ENCODE data around the gene SLC50A1.
"Not testable (repeated sequence)": the region's sequence is repeated elsewhere in the genome, so short reads cannot be mapped to it uniquely, and the experiment has no call there.

SLC50A1 gene

DNA sequence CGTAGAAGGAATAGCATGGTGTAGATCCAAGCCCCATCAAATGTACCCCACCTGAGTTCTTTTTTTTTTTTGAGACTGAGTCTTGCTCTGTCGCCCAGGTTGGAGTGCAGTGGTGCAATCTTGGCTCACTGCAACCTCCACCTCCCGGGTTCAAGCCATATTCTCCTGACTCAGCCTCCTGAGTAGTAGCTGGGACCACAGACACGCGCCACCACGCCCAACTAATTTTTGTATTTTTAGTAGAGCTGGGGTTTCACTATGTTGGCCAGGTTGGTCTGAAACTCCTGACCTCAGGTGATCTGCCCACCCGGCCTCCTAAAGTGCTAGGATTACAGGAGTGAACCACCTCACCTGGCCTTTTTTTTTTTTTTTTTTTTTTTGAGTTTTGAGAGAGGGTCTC is 17.6 kb upstream of the SLC50A1 start:
- H3K4me3 ChIP-seq (ENCODE audit: low read length); H3K9ac ChIP-seq (ENCODE audit: low read length); DNase-seq (ENCODE audit: low read depth); H3K9me3 ChIP-seq (ENCODE audit: control insufficient read depth, low read length); H3K36me3 ChIP-seq (ENCODE audit: control insufficient read depth, insufficient read depth, low read length, severe bottlenecking); H3K4me1 ChIP-seq (ENCODE audit: control insufficient read depth, insufficient read depth, low read length): not testable (repeated sequence)
- H3K27me3 ChIP-seq (replicated peaks; ENCODE audit: control insufficient read depth, insufficient read depth, low read length) = peaks cover 48% of the 10 kb centered on the region

DNA sequence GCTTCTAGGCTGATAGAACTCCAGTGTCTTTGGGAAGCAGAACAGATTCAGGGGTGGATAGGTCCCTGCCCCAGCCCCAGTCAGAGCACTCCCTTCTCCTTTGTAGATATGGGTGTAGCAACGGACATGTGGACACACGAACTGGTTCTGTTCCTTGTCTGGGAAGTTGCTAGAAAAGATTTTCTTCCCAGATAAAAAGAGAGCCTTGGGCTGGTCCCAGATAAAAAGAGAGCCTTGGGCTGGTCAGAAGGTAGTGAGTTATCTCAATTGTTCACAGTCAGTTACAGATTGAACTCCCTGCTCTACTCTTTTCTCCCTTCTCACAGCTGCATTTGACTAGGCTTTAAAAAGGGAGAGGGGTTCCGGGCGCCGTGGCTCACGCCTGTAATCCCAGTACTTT is 15.4 kb upstream of the SLC50A1 start:
- Histone ChIP-seq H3K4me1 (ENCODE audit: control insufficient read depth, insufficient read depth, low read length) (no peaks in the 10 kb centered on the region), H3K4me3 (ENCODE audit: low read length) (no peak overlapping the region), H3K36me3 (ENCODE audit: control insufficient read depth, insufficient read depth, low read length, severe bottlenecking) (no peaks in the 10 kb centered on the region), H3K27me3 (replicated peaks; ENCODE audit: control insufficient read depth, insufficient read depth, low read length) (peaks cover 58% of the 10 kb centered on the region), H3K9me3 (ENCODE audit: control insufficient read depth, low read length) (no peaks in the 10 kb centered on the region), H3K9ac (ENCODE audit: low read length) (no peak overlapping the region)
- no peak for DNase-seq (ENCODE audit: low read depth)

GRCh38 chr1:155121249-155121648 is 14.4 kb upstream of the SLC50A1 start:
- H3K27me3 ChIP-seq (replicated peaks; ENCODE audit: control insufficient read depth, insufficient read depth, low read length) = peaks cover 63% of the 10 kb centered on the region
- no peak for DNase-seq (ENCODE audit: low read depth)
- no peaks in the 10 kb centered on the region for H3K9me3 ChIP-seq (ENCODE audit: control insufficient read depth, low read length)
- H3K4me1 ChIP-seq (ENCODE audit: control insufficient read depth, insufficient read depth, low read length) = peaks cover 5% of the 10 kb centered on the region
- H3K36me3 ChIP-seq (ENCODE audit: control insufficient read depth, insufficient read depth, low read length, severe bottlenecking) = no peaks in the 10 kb centered on the region
- H3K9ac ChIP-seq (ENCODE audit: low read length) = no peak overlapping the region
- H3K4me3 ChIP-seq (ENCODE audit: low read length) = no peak overlapping the region

- no peak overlapping the region for H3K9ac ChIP-seq (ENCODE audit: low read length)
- DNase-seq (ENCODE audit: low read depth) = no peak
- H3K9me3 ChIP-seq (ENCODE audit: control insufficient read depth, low read length) = no peaks in the 10 kb centered on the region
- H3K4me3 ChIP-seq (ENCODE audit: low read length) = no peak overlapping the region
- peaks cover 15% of the 10 kb centered on the region for H3K4me1 ChIP-seq (ENCODE audit: control insufficient read depth, insufficient read depth, low read length)
- H3K36me3 ChIP-seq (ENCODE audit: control insufficient read depth, insufficient read depth, low read length, severe bottlenecking) = no peaks in the 10 kb centered on the region
- H3K27me3 ChIP-seq (replicated peaks; ENCODE audit: control insufficient read depth, insufficient read depth, low read length) = peaks cover 55% of the 10 kb centered on the region
These were observed 13.3 kb upstream of the SLC50A1 start for GRCh38 chr1:155122308-155122707.

- H3K4me3 ChIP-seq (ENCODE audit: low read length) = no peak overlapping the region
- H3K9ac ChIP-seq (ENCODE audit: low read length) = no peak overlapping the region
- peaks cover 27% of the 10 kb centered on the region for H3K4me1 ChIP-seq (ENCODE audit: control insufficient read depth, insufficient read depth, low read length)
- H3K36me3 ChIP-seq (ENCODE audit: control insufficient read depth, insufficient read depth, low read length, severe bottlenecking) = no peaks in the 10 kb centered on the region
- H3K9me3 ChIP-seq (ENCODE audit: control insufficient read depth, low read length) = no peaks in the 10 kb centered on the region
- DNase-seq (ENCODE audit: low read depth) = no peak
- H3K27me3 ChIP-seq (replicated peaks; ENCODE audit: control insufficient read depth, insufficient read depth, low read length) = peaks cover 54% of the 10 kb centered on the region
These were observed 11.9 kb upstream of the SLC50A1 start for GRCh38 chr1:155123801-155124200.

GRCh38 chr1:155124503-155125463 is 10.9 kb upstream of the SLC50A1 start:
- H3K4me1 ChIP-seq (ENCODE audit: control insufficient read depth, insufficient read depth, low read length) = peaks cover 36% of the 10 kb centered on the region
- no peaks in the 10 kb centered on the region for H3K9me3 ChIP-seq (ENCODE audit: control insufficient read depth, low read length)
- no peak overlapping the region for H3K4me3 ChIP-seq (ENCODE audit: low read length)
- DNase-seq (ENCODE audit: low read depth) = no peak
- no peaks in the 10 kb centered on the region for H3K36me3 ChIP-seq (ENCODE audit: control insufficient read depth, insufficient read depth, low read length, severe bottlenecking)
- peaks cover 54% of the 10 kb centered on the region for H3K27me3 ChIP-seq (replicated peaks; ENCODE audit: control insufficient read depth, insufficient read depth, low read length)
- H3K9ac ChIP-seq (ENCODE audit: low read length) = no peak overlapping the region

DNA sequence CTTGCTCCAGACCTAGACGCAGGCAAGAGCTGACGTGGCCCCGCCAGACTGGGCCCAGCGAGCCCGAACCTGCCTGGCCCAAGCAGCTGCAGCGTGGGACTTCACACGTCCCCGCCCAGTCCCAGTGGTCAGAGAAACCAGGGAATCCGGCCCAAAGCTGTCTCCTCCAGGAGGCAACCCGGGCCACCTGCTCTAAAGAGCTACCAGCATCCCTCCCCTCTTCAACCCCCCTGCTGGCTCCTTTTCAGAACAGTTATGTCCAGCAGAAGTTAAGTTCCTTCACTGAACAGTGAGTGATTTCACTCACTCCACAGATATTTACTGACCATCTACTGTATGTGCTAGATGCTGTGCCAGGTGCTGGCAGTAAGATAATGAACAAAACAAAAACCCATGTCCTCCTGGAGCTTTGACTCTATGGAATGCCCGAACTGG is 10.1 kb upstream of the SLC50A1 start:
- no peak for DNase-seq (ENCODE audit: low read depth)
- Histone ChIP-seq H3K9me3 (ENCODE audit: control insufficient read depth, low read length) (no peaks in the 10 kb centered on the region), H3K27me3 (replicated peaks; ENCODE audit: control insufficient read depth, insufficient read depth, low read length) (peaks cover 50% of the 10 kb centered on the region), H3K36me3 (ENCODE audit: control insufficient read depth, insufficient read depth, low read length, severe bottlenecking) (no peaks in the 10 kb centered on the region), H3K4me3 (ENCODE audit: low read length) (no peak overlapping the region), H3K4me1 (ENCODE audit: control insufficient read depth, insufficient read depth, low read length) (peaks cover 39% of the 10 kb centered on the region), H3K9ac (ENCODE audit: low read length) (no peak overlapping the region)

DNA sequence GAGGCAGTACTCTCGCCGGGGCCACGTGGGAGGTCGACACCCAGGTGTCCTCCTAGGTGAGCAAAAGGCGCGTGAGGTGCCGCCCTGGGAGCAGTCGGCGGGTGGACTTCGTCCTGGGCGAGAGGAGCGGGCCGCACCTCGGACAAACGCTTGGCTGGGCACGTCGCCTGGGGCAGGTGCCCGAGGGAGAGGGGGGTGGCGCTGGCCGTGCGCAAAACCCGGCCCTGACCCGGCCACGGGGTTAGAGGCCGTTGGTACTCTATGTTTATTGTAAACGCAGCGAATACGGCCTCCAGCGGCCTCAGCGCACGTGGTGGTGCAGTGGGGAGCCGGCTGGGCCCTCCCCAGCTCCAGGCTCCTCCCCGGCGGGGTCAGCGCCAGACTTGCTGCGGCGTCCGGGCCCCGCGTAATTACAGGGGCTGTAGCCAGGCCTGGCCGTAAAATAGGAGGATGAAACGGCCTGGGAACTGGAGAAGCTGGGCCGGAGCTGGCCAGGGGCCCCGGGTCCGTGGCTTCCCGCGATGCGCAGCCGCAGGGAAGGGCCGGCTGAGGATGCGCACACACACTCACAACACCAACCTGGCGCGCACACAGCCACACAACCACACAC is 9.6 kb upstream of the SLC50A1 start:
- H3K27me3 ChIP-seq (replicated peaks; ENCODE audit: control insufficient read depth, insufficient read depth, low read length) = peaks cover 46% of the 10 kb centered on the region
- peaks cover 2% of the 10 kb centered on the region for H3K36me3 ChIP-seq (ENCODE audit: control insufficient read depth, insufficient read depth, low read length, severe bottlenecking)
- peaks cover 39% of the 10 kb centered on the region for H3K4me1 ChIP-seq (ENCODE audit: control insufficient read depth, insufficient read depth, low read length)
- DNase-seq (ENCODE audit: low read depth) = peak; percentile 28
- no peak overlapping the region for H3K9ac ChIP-seq (ENCODE audit: low read length)
- H3K9me3 ChIP-seq (ENCODE audit: control insufficient read depth, low read length) = no peaks in the 10 kb centered on the region
- peak overlapping the region; percentile 81 for H3K4me3 ChIP-seq (ENCODE audit: low read length)

GRCh38 chr1:155126556-155127104 is 9.0 kb upstream of the SLC50A1 start:
- H3K9ac ChIP-seq (ENCODE audit: low read length) = peak overlapping the region; percentile 33
- H3K27me3 ChIP-seq (replicated peaks; ENCODE audit: control insufficient read depth, insufficient read depth, low read length) = peaks cover 42% of the 10 kb centered on the region
- H3K4me3 ChIP-seq (ENCODE audit: low read length) = peak overlapping the region; percentile 81
- H3K36me3 ChIP-seq (ENCODE audit: control insufficient read depth, insufficient read depth, low read length, severe bottlenecking) = peaks cover 8% of the 10 kb centered on the region
- H3K9me3 ChIP-seq (ENCODE audit: control insufficient read depth, low read length) = no peaks in the 10 kb centered on the region
- peaks cover 39% of the 10 kb centered on the region for H3K4me1 ChIP-seq (ENCODE audit: control insufficient read depth, insufficient read depth, low read length)
- peak; percentile 54 for DNase-seq (ENCODE audit: low read depth)

DNA sequence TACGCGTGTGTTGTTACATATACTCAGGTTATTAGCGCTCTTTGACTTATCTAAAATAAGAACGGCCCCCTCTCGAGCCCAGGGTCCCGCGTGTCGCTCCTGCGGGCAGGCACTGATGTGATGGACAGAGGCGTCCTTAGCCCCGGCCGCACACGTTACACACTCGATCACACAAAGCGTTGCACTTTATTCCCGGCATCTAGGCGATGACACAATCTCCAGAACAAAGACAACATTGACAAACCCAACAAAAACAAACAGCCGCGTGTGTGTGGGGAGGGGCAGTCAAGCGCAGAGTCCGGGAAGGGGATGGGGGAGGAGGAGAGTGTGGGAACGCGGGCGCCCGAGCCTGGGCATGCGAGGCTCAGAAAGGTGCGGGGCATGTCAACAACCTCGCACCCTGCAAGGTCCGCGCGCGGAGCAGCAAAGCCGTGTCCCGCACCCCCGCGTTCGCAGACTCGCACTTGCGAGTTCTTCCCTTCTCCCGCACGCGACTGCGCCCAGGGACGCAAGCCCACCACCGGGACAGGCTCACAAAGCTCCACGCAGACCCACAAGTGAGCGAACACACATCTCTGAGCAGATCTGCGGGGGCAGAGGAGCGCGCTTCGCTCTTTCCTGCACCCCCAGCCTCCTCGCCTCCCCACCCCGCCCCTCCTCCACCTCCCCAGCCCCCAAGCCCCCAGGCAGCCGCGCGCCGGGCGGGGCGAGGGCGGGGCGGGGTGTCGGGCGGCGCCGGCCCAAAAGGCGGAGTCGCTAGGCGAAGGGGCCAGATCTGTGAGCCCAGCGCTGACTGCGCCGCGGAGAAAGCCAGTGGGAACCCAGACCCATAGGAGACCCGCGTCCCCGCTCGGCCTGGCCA is 8.3 kb upstream of the SLC50A1 start, which contains the start of gene EFNA1:
Gene EFNA1, plus strand, starts transcription at position 772 of the 862 bp plus-strand sequence. CDS start 102 bp downstream, outside the sequence.
- peaks cover 39% of the 10 kb centered on the region for H3K4me1 ChIP-seq (ENCODE audit: control insufficient read depth, insufficient read depth, low read length)
- H3K27me3 ChIP-seq (replicated peaks; ENCODE audit: control insufficient read depth, insufficient read depth, low read length) = peaks cover 40% of the 10 kb centered on the region
- H3K4me3 ChIP-seq (ENCODE audit: low read length) = peak within 1 kb of the TSS; percentile 81
- peaks cover 8% of the 10 kb centered on the region for H3K36me3 ChIP-seq (ENCODE audit: control insufficient read depth, insufficient read depth, low read length, severe bottlenecking)
- no peaks in the 10 kb centered on the region for H3K9me3 ChIP-seq (ENCODE audit: control insufficient read depth, low read length)
- H3K9ac ChIP-seq (ENCODE audit: low read length) = peak within 1 kb of the TSS; percentile 87
- peak; percentile 76 for DNase-seq (ENCODE audit: low read depth)

All from adipocyte (in vitro differentiated cells).